HepG2 (cell line): ENCODE results near the gene GADD45B. TPM values are rescaled to one million over a fixed set of nuclear protein-coding genes. Genes with fewer than 3 reads are reported as not detected.
A peak's percentile ranks its signal among the peaks of the same experiment; 100 is the strongest.

Experiments used
- ATRX ChIP-seq: sonication (generic); formaldehyde crosslinking; IDR thresholded peaks from 2 replicates; pipeline ENCODE4 v1.4.0; 2020; ENCODE audit warnings: missing genetic modification reagents, borderline replicate concordance
- CENPT ChIP-seq: sonication (generic); formaldehyde crosslinking; IDR thresholded peaks from 2 replicates; pipeline ENCODE4 v1.8.0; 2022; ENCODE audit warnings: low read depth, mild to moderate bottlenecking, moderate library complexity, missing genetic modification reagents
- HOXA3 ChIP-seq: sonication (generic); formaldehyde crosslinking; IDR thresholded peaks from 2 replicates; pipeline ENCODE4 v1.5.0; 2020; ENCODE audit warnings: missing genetic modification reagents
- KLF13 ChIP-seq: sonication (generic); formaldehyde crosslinking; IDR thresholded peaks from 2 replicates; pipeline ENCODE4 v1.4.0; 2020; ENCODE audit warnings: mild to moderate bottlenecking, missing genetic modification reagents
- NONO ChIP-seq, 2 experiments: fragments of 450-650 bp in 1 of 2; sonication (generic) in 1 of 2; formaldehyde crosslinking in 1 of 2; IDR thresholded peaks in 1 of 2; conservative IDR thresholded peaks in 1 of 2; 2 replicates each; pipeline versions ENCODE4 v1.6.1 to v1.8.0; 2017 to 2022; ENCODE audit warnings: mild to moderate bottlenecking in 1 of 2, missing genetic modification reagents in 1 of 2, moderate library complexity in 1 of 2
- SIX4 ChIP-seq: sonication (generic); formaldehyde crosslinking; IDR thresholded peaks from 2 replicates; pipeline ENCODE4 v1.4.0; 2020; ENCODE audit warnings: missing genetic modification reagents
- SP1 ChIP-seq, 2 experiments: fragments of 450-650 bp in 1 of 2; sonication (generic) in 1 of 2; formaldehyde crosslinking in 1 of 2; IDR thresholded peaks; 2 replicates each; pipeline versions ENCODE4 v1.4.0 to v1.6.1; 2016 to 2020; ENCODE audit warnings: missing genetic modification reagents in 1 of 2
- SP4 ChIP-seq: sonication (generic); formaldehyde crosslinking; IDR thresholded peaks from 2 replicates; pipeline ENCODE4 v1.8.1; 2023; ENCODE audit warnings: mild to moderate bottlenecking, missing genetic modification reagents
- ZBTB7A ChIP-seq: sonication (generic); formaldehyde crosslinking; IDR thresholded peaks from 2 replicates; pipeline ENCODE4 v1.8.0; 2022; ENCODE audit warnings: mild to moderate bottlenecking, missing genetic modification reagents
- ZFP90 ChIP-seq: sonication (generic); formaldehyde crosslinking; IDR thresholded peaks from 2 replicates; pipeline ENCODE4 v1.8.0; 2022; ENCODE audit warnings: missing genetic modification reagents, mild to moderate bottlenecking, inconsistent platforms, borderline replicate concordance
- ZNF274 ChIP-seq: sonication (generic); formaldehyde crosslinking; IDR thresholded peaks from 2 replicates; pipeline ENCODE4 v1.5.1; 2020; ENCODE audit warnings: mild to moderate bottlenecking, missing genetic modification reagents
- polyA plus RNA-seq, 8 experiments: library from polyadenylated mRNA; depleted of rRNA in 3 of 8; stranded (reverse) in 7 of 8; unstranded in 1 of 8; fragments of >200 nt; fragmentation: Illumina TruSeq in 4 of 8; extraction: Trizol in 4 of 8; gene quantifications; 2 replicates each; pipeline versions ENCODE4 v1.2.1 to v1.2.3, GENCODE V29; 2011 to 2016; ENCODE audit warnings: low read depth in 4 of 8, missing spikeins in 1 of 8, mixed read lengths in 1 of 8; ENCODE audit not compliant: insufficient read depth in 1 of 8
- total RNA-seq, 5 experiments: library from RNA; depleted of rRNA; stranded (reverse); fragments of >200 nt; fragmentation: Illumina TruSeq; extraction: Trizol; gene quantifications; 2 replicates each; pipeline ENCODE4 v1.2.3, GENCODE V29; 2016; ENCODE audit warnings: low read depth in 1 of 5
- TF ChIP-seq, protein P1 (sequence below): sonication (generic); formaldehyde crosslinking; IDR thresholded peaks from 2 replicates; pipeline ENCODE4 v1.5.1; 2020; ENCODE audit warnings: mild to moderate bottlenecking, missing genetic modification reagents, moderate library complexity
- TF ChIP-seq, protein P2 (sequence below): sonication (generic); formaldehyde crosslinking; IDR thresholded peaks from 2 replicates; pipeline ENCODE4 v1.5.1; 2020; ENCODE audit warnings: mild to moderate bottlenecking, missing genetic modification reagents
- TF ChIP-seq, protein P3 (sequence below): sonication (generic); formaldehyde crosslinking; IDR thresholded peaks from 2 replicates; pipeline ENCODE4 v1.9.0; 2022; ENCODE audit warnings: missing genetic modification reagents, mild to moderate bottlenecking, borderline replicate concordance
- TF ChIP-seq, protein P4 (sequence below): sonication (generic); formaldehyde crosslinking; IDR thresholded peaks from 2 replicates; pipeline ENCODE4 v1.8.1; 2023; ENCODE audit warnings: mild to moderate bottlenecking, moderate library complexity, missing genetic modification reagents

Gene GADD45B
- total and polyA plus RNA-seq, 2 of the 13 experiments (the other 11 are each of a cell fraction or from before 2014, with no cell fraction given) = 4.6 to 34.1 TPM

DNA sequence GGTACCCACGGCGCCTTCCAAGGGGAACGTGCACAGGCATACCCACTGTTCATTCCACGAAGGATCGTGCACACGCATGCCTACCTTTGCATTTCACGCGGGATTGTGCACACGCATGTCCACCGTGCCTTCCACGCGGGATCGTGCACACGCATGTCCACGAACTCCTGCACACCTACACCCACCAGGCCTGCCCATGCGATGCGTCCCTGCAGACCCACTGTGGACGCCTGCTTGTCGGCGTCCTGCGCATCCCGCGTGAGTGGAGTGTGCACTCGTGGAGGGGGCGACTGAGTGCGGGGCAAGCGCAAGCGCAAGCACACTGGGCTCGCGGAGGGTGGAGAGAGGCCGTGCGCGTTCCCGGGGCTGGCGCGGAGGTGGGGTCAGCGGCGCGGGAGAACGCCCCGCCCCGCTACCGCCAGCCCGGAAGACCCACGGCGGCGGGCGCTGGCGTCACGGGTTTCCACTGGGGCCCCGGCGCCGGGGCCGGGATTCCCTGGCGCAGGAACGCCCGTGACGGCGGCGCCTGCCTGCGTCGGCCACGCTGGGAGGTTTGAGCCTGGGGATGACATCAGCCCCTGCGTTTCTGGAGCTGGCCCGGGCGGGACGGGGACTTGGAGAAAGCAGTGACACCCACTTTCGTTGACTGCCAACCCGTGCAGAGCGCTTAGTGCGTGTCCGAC is 18.7 kb downstream of the GADD45B start (continued):
- TF ChIP-seq, protein P1, sequence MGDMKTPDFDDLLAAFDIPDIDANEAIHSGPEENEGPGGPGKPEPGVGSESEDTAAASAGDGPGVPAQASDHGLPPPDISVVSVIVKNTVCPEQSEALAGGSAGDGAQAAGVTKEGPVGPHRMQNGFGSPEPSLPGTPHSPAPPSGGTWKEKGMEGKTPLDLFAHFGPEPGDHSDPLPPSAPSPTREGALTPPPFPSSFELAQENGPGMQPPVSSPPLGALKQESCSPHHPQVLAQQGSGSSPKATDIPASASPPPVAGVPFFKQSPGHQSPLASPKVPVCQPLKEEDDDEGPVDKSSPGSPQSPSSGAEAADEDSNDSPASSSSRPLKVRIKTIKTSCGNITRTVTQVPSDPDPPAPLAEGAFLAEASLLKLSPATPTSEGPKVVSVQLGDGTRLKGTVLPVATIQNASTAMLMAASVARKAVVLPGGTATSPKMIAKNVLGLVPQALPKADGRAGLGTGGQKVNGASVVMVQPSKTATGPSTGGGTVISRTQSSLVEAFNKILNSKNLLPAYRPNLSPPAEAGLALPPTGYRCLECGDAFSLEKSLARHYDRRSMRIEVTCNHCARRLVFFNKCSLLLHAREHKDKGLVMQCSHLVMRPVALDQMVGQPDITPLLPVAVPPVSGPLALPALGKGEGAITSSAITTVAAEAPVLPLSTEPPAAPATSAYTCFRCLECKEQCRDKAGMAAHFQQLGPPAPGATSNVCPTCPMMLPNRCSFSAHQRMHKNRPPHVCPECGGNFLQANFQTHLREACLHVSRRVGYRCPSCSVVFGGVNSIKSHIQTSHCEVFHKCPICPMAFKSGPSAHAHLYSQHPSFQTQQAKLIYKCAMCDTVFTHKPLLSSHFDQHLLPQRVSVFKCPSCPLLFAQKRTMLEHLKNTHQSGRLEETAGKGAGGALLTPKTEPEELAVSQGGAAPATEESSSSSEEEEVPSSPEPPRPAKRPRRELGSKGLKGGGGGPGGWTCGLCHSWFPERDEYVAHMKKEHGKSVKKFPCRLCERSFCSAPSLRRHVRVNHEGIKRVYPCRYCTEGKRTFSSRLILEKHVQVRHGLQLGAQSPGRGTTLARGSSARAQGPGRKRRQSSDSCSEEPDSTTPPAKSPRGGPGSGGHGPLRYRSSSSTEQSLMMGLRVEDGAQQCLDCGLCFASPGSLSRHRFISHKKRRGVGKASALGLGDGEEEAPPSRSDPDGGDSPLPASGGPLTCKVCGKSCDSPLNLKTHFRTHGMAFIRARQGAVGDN (CRISPR knock-in tag) = peak; percentile 55
- TF ChIP-seq KLF13 (CRISPR knock-in tag) (no peak), ATRX (CRISPR knock-in tag) (0 out of 2 replicates have a peak, but pooled peaks have one; percentile 83), NONO (IDR thresholded peaks at IDR 0.05) (no peak), NONO (CRISPR knock-in tag; conservative IDR thresholded peaks at IDR 0.05) (0 out of 2 replicates have a peak, but pooled peaks have one; percentile 35), SP4 (CRISPR knock-in tag) (no peak), CENPT (CRISPR knock-in tag) (peak; percentile 88), ZFP90 (CRISPR knock-in tag) (no peak), ZNF274 (CRISPR knock-in tag) (peak; percentile 23; the same call in 1 of the 2 replicates), HOXA3 (CRISPR knock-in tag) (peak; percentile 15; the same call in 1 of the 2 replicates), SP1 (IDR thresholded peaks at IDR 0.05) (no peak), SP1 (CRISPR knock-in tag; IDR thresholded peaks at IDR 0.05) (peak; percentile 27; the same call in 1 of the 2 replicates), ZBTB7A (CRISPR knock-in tag) (peak; percentile 61), SIX4 (CRISPR knock-in tag) (no peak)
- TF ChIP-seq, protein P2, sequence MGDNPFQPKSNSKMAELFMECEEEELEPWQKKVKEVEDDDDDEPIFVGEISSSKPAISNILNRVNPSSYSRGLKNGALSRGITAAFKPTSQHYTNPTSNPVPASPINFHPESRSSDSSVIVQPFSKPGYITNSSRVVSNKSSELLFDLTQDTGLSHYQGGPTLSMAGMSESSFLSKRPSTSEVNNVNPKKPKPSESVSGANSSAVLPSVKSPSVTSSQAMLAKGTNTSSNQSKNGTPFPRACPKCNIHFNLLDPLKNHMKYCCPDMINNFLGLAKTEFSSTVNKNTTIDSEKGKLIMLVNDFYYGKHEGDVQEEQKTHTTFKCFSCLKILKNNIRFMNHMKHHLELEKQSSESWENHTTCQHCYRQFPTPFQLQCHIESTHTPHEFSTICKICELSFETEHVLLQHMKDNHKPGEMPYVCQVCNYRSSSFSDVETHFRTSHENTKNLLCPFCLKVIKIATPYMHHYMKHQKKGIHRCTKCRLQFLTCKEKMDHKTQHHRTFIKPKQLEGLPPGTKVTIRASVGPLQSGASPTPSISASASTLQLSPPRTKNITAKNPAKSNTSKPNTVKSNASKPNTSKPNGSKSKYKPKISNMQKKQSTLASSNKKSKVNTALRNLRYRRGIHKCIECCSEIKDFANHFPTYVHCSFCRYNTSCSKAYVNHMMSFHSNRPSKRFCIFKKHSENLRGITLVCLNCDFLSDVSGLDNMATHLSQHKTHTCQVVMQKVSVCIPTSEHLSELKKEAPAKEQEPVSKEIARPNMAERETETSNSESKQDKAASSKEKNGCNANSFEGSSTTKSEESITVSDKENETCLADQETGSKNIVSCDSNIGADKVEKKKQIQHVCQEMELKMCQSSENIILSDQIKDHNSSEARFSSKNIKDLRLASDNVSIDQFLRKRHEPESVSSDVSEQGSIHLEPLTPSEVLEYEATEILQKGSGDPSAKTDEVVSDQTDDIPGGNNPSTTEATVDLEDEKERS (CRISPR knock-in tag) = no peak
- TF ChIP-seq, protein P3, sequence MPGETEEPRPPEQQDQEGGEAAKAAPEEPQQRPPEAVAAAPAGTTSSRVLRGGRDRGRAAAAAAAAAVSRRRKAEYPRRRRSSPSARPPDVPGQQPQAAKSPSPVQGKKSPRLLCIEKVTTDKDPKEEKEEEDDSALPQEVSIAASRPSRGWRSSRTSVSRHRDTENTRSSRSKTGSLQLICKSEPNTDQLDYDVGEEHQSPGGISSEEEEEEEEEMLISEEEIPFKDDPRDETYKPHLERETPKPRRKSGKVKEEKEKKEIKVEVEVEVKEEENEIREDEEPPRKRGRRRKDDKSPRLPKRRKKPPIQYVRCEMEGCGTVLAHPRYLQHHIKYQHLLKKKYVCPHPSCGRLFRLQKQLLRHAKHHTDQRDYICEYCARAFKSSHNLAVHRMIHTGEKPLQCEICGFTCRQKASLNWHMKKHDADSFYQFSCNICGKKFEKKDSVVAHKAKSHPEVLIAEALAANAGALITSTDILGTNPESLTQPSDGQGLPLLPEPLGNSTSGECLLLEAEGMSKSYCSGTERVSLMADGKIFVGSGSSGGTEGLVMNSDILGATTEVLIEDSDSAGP = peak; percentile 10; the same call in 1 of the 2 replicates
- TF ChIP-seq, protein P4, sequence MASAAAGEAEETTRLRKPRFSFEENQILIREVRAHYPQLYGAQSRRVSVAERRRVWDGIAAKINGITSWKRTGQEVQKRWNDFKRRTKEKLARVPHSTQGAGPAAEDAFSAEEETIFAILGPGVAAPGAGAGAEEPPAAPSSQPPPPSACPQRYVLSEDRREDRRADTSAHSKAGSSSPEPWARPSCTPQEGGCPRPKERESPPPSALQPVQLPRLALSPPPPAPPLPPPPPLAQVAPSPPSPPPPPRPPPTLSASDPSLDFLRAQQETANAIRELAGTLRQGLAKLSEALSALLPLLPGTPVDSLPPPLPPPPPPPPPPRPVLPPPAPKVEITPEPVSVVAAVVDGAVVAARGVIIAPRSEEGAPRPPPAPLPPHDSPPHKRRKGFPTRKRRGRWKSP (CRISPR knock-in tag) = peak; percentile 88; the same call in 1 of the 2 replicates
